SK-N-SH (cell line): ENCODE measurements around the gene NTRK2. TPM values are rescaled to one million over a fixed set of nuclear protein-coding genes. Genes with fewer than 3 reads are reported as not detected.

ENCODE experiments used
- CTCF ChIA-PET: fragments of 300-600, 350-600 bp; formaldehyde crosslinking; extraction: SDS; loops from one replicate; lab custom pipeline; 2021; lab: Yijun Ruan, JAX
- POLR2A ChIA-PET: fragments of 350-600 bp; sonication (Branson Sonifier 250); formaldehyde crosslinking; extraction: SDS; loops from one replicate; lab custom pipeline; 2020; ENCODE audit warnings: antibody characterized with exemption, inconsistent platforms; lab: Yijun Ruan, JAX
- DNase-seq: peaks from one replicate; pipeline ENCODE4 v3.0.0; 2012
- H2AFZ ChIP-seq: fragments of 200-600 bp; sonication (generic); 2 replicates; pipeline ENCODE4 v1.8.1; 2016; ENCODE audit warnings: antibody characterized with exemption, mild to moderate bottlenecking, low read depth
- H3F3A ChIP-seq: fragments of 200-600 bp; sonication (generic); replicated peaks from 2 replicates; pipeline ENCODE3; 2016; ENCODE audit warnings: antibody characterized with exemption, mild to moderate bottlenecking; ENCODE audit not compliant: insufficient read depth
- H3K27ac ChIP-seq, 2 experiments: fragments of 200-500 bp in 1 of 2; fragments of 200-600 bp in 1 of 2; sonication (Bioruptor generic) in 1 of 2; sonication (generic), shearing (Covaris generic) in 1 of 2; 2 replicates each; pipeline versions ENCODE4 v1.5.1 to v1.6.1; 2014 to 2016; ENCODE audit warnings: low read depth in 2 of 2, inconsistent platforms in 1 of 2, low read length in 1 of 2, mild to moderate bottlenecking in 1 of 2, mixed read lengths in 1 of 2
- H3K27me3 ChIP-seq: fragments of 200-600 bp; sonication (generic), shearing (Covaris generic); 2 replicates; pipeline ENCODE4 v1.6.1; 2016; ENCODE audit warnings: mixed run types; ENCODE audit not compliant: insufficient read depth
- H3K36me3 ChIP-seq, 2 experiments: fragments of 200-500 bp in 1 of 2; fragments of 200-600 bp in 1 of 2; sonication (Bioruptor generic) in 1 of 2; sonication (generic) in 1 of 2; replicated peaks in 1 of 2; 2 replicates each; pipeline versions ENCODE3 to v1.5.1; 2014 to 2016; ENCODE audit warnings: low read length in 1 of 2, mild to moderate bottlenecking in 1 of 2; ENCODE audit not compliant: insufficient read depth in 2 of 2, control insufficient read depth in 1 of 2
- H3K4me1 ChIP-seq, 2 experiments: fragments of 200-500 bp in 1 of 2; fragments of 200-600 bp in 1 of 2; sonication (Bioruptor generic) in 1 of 2; sonication (generic), shearing (Covaris generic) in 1 of 2; 2 replicates each; pipeline versions ENCODE4 v1.5.1 to v1.6.1; 2014 to 2016; ENCODE audit warnings: low read depth in 1 of 2, low read length in 1 of 2, mixed run types in 1 of 2; ENCODE audit not compliant: insufficient read depth in 2 of 2, control insufficient read depth in 1 of 2
- H3K4me2 ChIP-seq: fragments of 200-600 bp; sonication (generic), shearing (Covaris generic); 2 replicates; pipeline ENCODE4 v1.6.1; 2017; ENCODE audit warnings: mixed run types
- H3K4me3 ChIP-seq, 2 experiments: fragments of 200-500 bp in 1 of 2; fragments of 200-600 bp in 1 of 2; sonication (Bioruptor generic) in 1 of 2; sonication (generic), shearing (Covaris generic) in 1 of 2; 2 replicates each; pipeline versions ENCODE4 v1.5.1 to v1.8.1; 2014 to 2016; ENCODE audit warnings: low read depth in 2 of 2, inconsistent platforms in 1 of 2, low read length in 1 of 2, mild to moderate bottlenecking in 1 of 2, mixed read lengths in 1 of 2, moderate library complexity in 1 of 2
- H3K79me2 ChIP-seq: fragments of 200-600 bp; sonication (generic); 2 replicates; pipeline ENCODE4 v1.8.1; 2017; ENCODE audit warnings: mild to moderate bottlenecking; ENCODE audit not compliant: insufficient read depth
- H3K9ac ChIP-seq: fragments of 200-600 bp; sonication (generic); 2 replicates; pipeline ENCODE4 v1.6.1; 2017; ENCODE audit warnings: mixed run types
- H3K9me2 ChIP-seq: fragments of 200-600 bp; sonication (generic); 2 replicates; pipeline ENCODE4 v1.6.1; 2017; ENCODE audit warnings: mixed run types
- H3K9me3 ChIP-seq: fragments of 200-600 bp; sonication (generic); 2 replicates; pipeline ENCODE4 v1.6.1; 2017; ENCODE audit warnings: mixed run types, mild to moderate bottlenecking, moderate library complexity
- H4K20me1 ChIP-seq: fragments of 200-600 bp; sonication (generic); 2 replicates; pipeline ENCODE4 v1.6.1; 2017; ENCODE audit warnings: mild to moderate bottlenecking, mixed run types; ENCODE audit not compliant: insufficient read depth
- ELF1 ChIP-seq: IDR thresholded peaks from 2 replicates; pipeline ENCODE4 v1.4.0; 2012
- EP300 ChIP-seq, 2 experiments: IDR thresholded peaks; 2 replicates each; pipeline versions ENCODE4 v1.4.0 to v1.6.1; 2012; ENCODE audit warnings: borderline replicate concordance in 1 of 2, low read depth in 1 of 2, low read length in 1 of 2
- EZH2phosphoT487 ChIP-seq: fragments of 200-600 bp; sonication (generic); IDR thresholded peaks from 2 replicates; pipeline ENCODE4 v1.6.1; 2017; ENCODE audit warnings: low read depth, mixed run types, mild to moderate bottlenecking, antibody characterized with exemption, moderate library complexity, borderline replicate concordance
- FOSL2 ChIP-seq: IDR thresholded peaks from 2 replicates; pipeline ENCODE4 v1.4.0; 2012; ENCODE audit warnings: low read depth, mild to moderate bottlenecking, moderate library complexity, borderline replicate concordance
- FOXJ3 ChIP-seq: sonication (generic); formaldehyde crosslinking; IDR thresholded peaks from 2 replicates; pipeline ENCODE4 v1.5.1; 2020; ENCODE audit warnings: mild to moderate bottlenecking, missing genetic modification reagents
- GATA2 ChIP-seq: sonication (generic); formaldehyde crosslinking; IDR thresholded peaks from 2 replicates; pipeline ENCODE4 v1.5.0; 2020; ENCODE audit warnings: mild to moderate bottlenecking, missing genetic modification reagents
- JUND ChIP-seq: IDR thresholded peaks from 2 replicates; pipeline ENCODE4 v1.4.0; 2012
- MEF2A ChIP-seq: IDR thresholded peaks from 2 replicates; pipeline ENCODE4 v1.4.0; 2012; ENCODE audit warnings: low read depth, borderline replicate concordance
- NRF1 ChIP-seq: IDR thresholded peaks from 2 replicates; pipeline ENCODE4 v1.6.1; 2012; ENCODE audit warnings: low read depth, mild to moderate bottlenecking, low read length
- PBX3 ChIP-seq: IDR thresholded peaks from 2 replicates; pipeline ENCODE4; 2012
- RCOR1 ChIP-seq: fragments of 150-350 bp; IDR thresholded peaks from 2 replicates; pipeline ENCODE4 v1.6.1; 2017; ENCODE audit warnings: antibody characterized with exemption, low read length
- RFX5 ChIP-seq: IDR thresholded peaks from 2 replicates; pipeline ENCODE4 v1.6.1; 2012; ENCODE audit warnings: mild to moderate bottlenecking, improper control_type of control experiment, low read length
- RXRA ChIP-seq: IDR thresholded peaks from 2 replicates; pipeline ENCODE4 v1.4.0; 2012; ENCODE audit warnings: low read depth, mild to moderate bottlenecking, borderline replicate concordance
- SMC3 ChIP-seq: IDR thresholded peaks from 2 replicates; pipeline ENCODE4 v1.6.1; 2012; ENCODE audit warnings: low read depth, low read length, improper control_type of control experiment
- TEAD4 ChIP-seq: IDR thresholded peaks from 2 replicates; pipeline ENCODE4 v1.4.0; 2012; ENCODE audit warnings: mild to moderate bottlenecking, borderline replicate concordance; ENCODE audit not compliant: insufficient read depth
- YY1 ChIP-seq: IDR thresholded peaks from 2 replicates; pipeline ENCODE4 v1.4.0; 2012; ENCODE audit warnings: low read depth, mild to moderate bottlenecking
- WGBS: methylation state at CpG from one replicate; pipeline ENCODE4 v1.1.6; 2017; ENCODE audit warnings: low lambda C conversion rate; 5-methylcytosine and 5-hydroxymethylcytosine counted together
- polyA plus RNA-seq, 3 experiments: library from polyadenylated mRNA; depleted of rRNA; stranded (reverse); fragments of >200 nt; gene quantifications; 2 replicates each; pipeline ENCODE4 v1.2.3, GENCODE V29; 2012
- TF ChIP-seq, protein P1 (sequence below): IDR thresholded peaks from 2 replicates; pipeline ENCODE4 v1.4.0; 2012; ENCODE audit warnings: low read depth, borderline replicate concordance
- TF ChIP-seq, protein P2 (sequence below): IDR thresholded peaks from 2 replicates; pipeline ENCODE4 v1.4.0; 2012; ENCODE audit warnings: low read depth, borderline replicate concordance

NTRK2 gene
- polyA plus RNA-seq, 1 of the 3 experiments (the other 2 are of a cell fraction), result 0.05 TPM

GRCh38 chr9:84879631-84880030, 210.1 kb downstream of the NTRK2 start:
- H3K27me3 ChIP-seq, result no peaks in the 10 kb centered on the region
- H3K9me3 ChIP-seq, result no peaks in the 10 kb centered on the region
- POLR2A ChIA-PET, result no interaction called here
- 65% methylated on average over 1 of the region's 1 CpG for WGBS
- no peak overlapping the region for H3K4me3 ChIP-seq
- H3F3A ChIP-seq, result no peaks in the 10 kb centered on the region
- no peaks in the 10 kb centered on the region for H4K20me1 ChIP-seq
- H3K36me3 ChIP-seq, result no peaks in the 10 kb centered on the region
- H3K27ac ChIP-seq, result no peak overlapping the region
- no peak overlapping the region for H2AFZ ChIP-seq
- no peak overlapping the region for H3K4me2 ChIP-seq
- H3K4me1 ChIP-seq, result no peaks in the 10 kb centered on the region
- no peaks in the 10 kb centered on the region for H3K79me2 ChIP-seq
- no peak overlapping the region for H3K9ac ChIP-seq
- TF ChIP-seq YY1, result no peak
- no peak for TF ChIP-seq EP300 (IDR thresholded peaks at IDR 0.05; ENCODE audit: borderline replicate concordance in 1 of 2, low read depth in 1 of 2, low read length in 1 of 2)
- TF ChIP-seq RXRA, result no peak
- TF ChIP-seq, protein P1, sequence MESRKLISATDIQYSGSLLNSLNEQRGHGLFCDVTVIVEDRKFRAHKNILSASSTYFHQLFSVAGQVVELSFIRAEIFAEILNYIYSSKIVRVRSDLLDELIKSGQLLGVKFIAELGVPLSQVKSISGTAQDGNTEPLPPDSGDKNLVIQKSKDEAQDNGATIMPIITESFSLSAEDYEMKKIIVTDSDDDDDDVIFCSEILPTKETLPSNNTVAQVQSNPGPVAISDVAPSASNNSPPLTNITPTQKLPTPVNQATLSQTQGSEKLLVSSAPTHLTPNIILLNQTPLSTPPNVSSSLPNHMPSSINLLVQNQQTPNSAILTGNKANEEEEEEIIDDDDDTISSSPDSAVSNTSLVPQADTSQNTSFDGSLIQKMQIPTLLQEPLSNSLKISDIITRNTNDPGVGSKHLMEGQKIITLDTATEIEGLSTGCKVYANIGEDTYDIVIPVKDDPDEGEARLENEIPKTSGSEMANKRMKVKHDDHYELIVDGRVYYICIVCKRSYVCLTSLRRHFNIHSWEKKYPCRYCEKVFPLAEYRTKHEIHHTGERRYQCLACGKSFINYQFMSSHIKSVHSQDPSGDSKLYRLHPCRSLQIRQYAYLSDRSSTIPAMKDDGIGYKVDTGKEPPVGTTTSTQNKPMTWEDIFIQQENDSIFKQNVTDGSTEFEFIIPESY, result no peak
- TF ChIP-seq SMC3, result no peak
- no peak for TF ChIP-seq RFX5
- TF ChIP-seq FOSL2, result no peak
- no peak for TF ChIP-seq MEF2A
- no peak for TF ChIP-seq EZH2phosphoT487
- no peak for TF ChIP-seq ELF1
- no peak for TF ChIP-seq PBX3
- no peak for TF ChIP-seq FOXJ3 (CRISPR knock-in tag)
- no peak for TF ChIP-seq JUND
- no peak for TF ChIP-seq GATA2
- no peak for TF ChIP-seq RCOR1
- TF ChIP-seq TEAD4, result no peak
- no peak for TF ChIP-seq NRF1
- TF ChIP-seq, protein P2, sequence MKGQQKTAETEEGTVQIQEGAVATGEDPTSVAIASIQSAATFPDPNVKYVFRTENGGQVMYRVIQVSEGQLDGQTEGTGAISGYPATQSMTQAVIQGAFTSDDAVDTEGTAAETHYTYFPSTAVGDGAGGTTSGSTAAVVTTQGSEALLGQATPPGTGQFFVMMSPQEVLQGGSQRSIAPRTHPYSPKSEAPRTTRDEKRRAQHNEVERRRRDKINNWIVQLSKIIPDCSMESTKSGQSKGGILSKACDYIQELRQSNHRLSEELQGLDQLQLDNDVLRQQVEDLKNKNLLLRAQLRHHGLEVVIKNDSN, result no peak
- TF ChIP-seq, all 33 proteins: peak for 0
- CTCF ChIA-PET, result no interaction called here
- H3K9me2 ChIP-seq, result no peaks in the 10 kb centered on the region
- DNase-seq, result no peak
